Mucosa of descending colon (tissue), 3 donors: Measurements from ENCODE around the gene LRRC8B. TPM values are rescaled to one million over a fixed set of nuclear protein-coding genes. Genes with fewer than 3 reads are reported as not detected.

Experiments
- ATAC-seq: fragments of 200-7000 bp; cut with Tn5 transposase; one replicate; pipeline ENCODE4 v1.9.1; 2020; ENCODE audit warnings: mild to moderate bottlenecking, moderate library complexity
- DNase-seq, 3 donors: peaks; one replicate each; pipeline ENCODE4 v3.0.0-alpha.2; 2020
- H3K36me3 ChIP-seq: fragments of 200-600 bp; one replicate; pipeline ENCODE4 v1.8.0; 2021; ENCODE audit warnings: low read depth, mild to moderate bottlenecking
- H3K4me1 ChIP-seq: fragments of 200-600 bp; one replicate; pipeline ENCODE4 v1.8.0; 2021; ENCODE audit warnings: low read depth, mild to moderate bottlenecking
- H3K4me3 ChIP-seq: fragments of 200-600 bp; one replicate; pipeline ENCODE4 v1.8.0; 2021; ENCODE audit warnings: mild to moderate bottlenecking
- H3K9me3 ChIP-seq: fragments of 200-600 bp; one replicate; pipeline ENCODE4 v1.8.0; 2021; ENCODE audit warnings: mild to moderate bottlenecking
- intact Hi-C, 2 donors: fragments of 100-400 bp; cut with DNase I in 1 of 2; cut with micrococcal nuclease in 1 of 2; formaldehyde crosslinking; loops; one replicate each; pipeline versions ENCODE4 v1.11.0 to v1.11.1; 2022; cut with DNase I, micrococcal nuclease
- total RNA-seq, 3 donors: library from RNA; stranded (reverse); fragmentation: NEBNext Ultra II Directional in 2 of 3; extraction: Animal tissue kit (Norgen Biotek cat#: 25700) in 2 of 3; gene quantifications; one replicate each; pipeline versions ENCODE4 v1.2.1 to v1.2.4, GENCODE V29; 2021 to 2023
- TF ChIP-seq, protein P1 (sequence below): fragments of 200-600 bp; IDR thresholded peaks from one replicate; pipeline ENCODE4 v1.8.0; 2022; ENCODE audit warnings: antibody characterized with exemption, mild to moderate bottlenecking
- donor health status: DM: no; HTN: no; CAD: no; lungs with moderate emphysema.
- donor health status: DM: no; HTN: no; CAD: no.
- donor health status: DM: no; HTN: yes; CAD: no.

The LRRC8B gene
- total RNA-seq, 3 donors from 2014 or later, result 11.2 to 16.1 (median 11.6) TPM

DNA sequence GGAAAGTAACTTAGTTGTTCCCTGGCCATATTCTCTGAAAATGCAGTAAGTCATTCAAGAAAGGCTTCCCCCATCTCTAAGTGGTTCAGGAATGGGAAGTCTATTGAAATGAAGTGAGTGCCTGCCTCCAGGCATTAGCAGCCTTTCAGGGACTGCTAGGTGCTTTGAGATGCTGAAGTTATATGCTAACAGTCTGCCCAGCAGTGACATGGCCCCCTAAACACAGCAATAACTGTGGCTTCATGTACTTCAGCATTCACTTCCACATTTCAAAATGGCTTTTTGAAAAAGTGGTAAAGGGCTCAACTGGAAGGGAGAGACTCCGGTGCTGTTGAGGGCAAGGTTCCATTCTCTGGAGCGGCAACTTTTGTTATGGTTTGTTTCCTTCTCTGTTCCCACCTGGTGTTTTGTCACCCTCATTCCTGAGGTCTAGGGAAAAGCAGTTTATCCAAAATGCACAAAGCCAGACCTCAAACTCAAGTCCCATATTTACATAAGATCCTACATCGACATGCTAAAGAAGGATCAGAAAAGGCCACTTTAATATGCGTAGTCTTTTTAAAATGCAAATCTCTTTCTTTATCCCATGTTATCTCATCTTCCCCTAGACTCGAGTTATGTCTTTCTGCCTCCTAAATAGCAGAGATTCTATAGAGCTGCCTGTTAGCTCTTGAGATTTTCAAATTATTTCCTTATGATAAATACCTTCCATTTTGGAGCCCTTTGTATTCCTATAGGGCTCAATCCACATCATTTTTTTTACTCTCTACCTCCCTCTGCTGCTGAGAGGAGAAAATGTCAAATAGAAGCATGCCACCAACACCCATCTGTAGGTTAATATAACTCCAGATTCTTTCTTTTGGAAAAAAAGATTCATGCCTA is 74.1 kb downstream of the LRRC8B start:
- Histone ChIP-seq H3K4me3 (no peak overlapping the region), H3K9me3 (no peaks in the 10 kb centered on the region), H3K36me3 (no peaks in the 10 kb centered on the region), H3K4me1 (no peaks in the 10 kb centered on the region)
- TF ChIP-seq, protein P1, sequence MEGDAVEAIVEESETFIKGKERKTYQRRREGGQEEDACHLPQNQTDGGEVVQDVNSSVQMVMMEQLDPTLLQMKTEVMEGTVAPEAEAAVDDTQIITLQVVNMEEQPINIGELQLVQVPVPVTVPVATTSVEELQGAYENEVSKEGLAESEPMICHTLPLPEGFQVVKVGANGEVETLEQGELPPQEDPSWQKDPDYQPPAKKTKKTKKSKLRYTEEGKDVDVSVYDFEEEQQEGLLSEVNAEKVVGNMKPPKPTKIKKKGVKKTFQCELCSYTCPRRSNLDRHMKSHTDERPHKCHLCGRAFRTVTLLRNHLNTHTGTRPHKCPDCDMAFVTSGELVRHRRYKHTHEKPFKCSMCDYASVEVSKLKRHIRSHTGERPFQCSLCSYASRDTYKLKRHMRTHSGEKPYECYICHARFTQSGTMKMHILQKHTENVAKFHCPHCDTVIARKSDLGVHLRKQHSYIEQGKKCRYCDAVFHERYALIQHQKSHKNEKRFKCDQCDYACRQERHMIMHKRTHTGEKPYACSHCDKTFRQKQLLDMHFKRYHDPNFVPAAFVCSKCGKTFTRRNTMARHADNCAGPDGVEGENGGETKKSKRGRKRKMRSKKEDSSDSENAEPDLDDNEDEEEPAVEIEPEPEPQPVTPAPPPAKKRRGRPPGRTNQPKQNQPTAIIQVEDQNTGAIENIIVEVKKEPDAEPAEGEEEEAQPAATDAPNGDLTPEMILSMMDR, result peak; percentile 46
- peak in 1 of 3 donors; percentile 30 for DNase-seq
- peak; percentile 84 for ATAC-seq
- intact Hi-C loops, result no loop called here

DNA sequence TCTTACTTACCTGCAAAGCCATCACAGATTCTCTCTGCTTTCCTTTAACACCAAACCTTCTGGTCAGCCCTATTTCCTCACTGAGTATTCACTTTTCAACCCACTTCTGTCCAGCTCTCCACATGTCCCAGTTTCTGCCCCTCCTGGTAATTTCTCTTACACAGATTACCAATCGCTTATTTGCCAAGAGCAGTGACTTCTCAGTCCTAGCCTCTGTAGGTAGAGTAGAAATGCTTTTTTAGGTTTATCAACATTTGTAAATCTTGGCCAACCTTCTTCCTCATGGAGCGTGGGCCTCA is 74.7 kb downstream of the LRRC8B start:
- intact Hi-C loops, result no loop called here

DNA sequence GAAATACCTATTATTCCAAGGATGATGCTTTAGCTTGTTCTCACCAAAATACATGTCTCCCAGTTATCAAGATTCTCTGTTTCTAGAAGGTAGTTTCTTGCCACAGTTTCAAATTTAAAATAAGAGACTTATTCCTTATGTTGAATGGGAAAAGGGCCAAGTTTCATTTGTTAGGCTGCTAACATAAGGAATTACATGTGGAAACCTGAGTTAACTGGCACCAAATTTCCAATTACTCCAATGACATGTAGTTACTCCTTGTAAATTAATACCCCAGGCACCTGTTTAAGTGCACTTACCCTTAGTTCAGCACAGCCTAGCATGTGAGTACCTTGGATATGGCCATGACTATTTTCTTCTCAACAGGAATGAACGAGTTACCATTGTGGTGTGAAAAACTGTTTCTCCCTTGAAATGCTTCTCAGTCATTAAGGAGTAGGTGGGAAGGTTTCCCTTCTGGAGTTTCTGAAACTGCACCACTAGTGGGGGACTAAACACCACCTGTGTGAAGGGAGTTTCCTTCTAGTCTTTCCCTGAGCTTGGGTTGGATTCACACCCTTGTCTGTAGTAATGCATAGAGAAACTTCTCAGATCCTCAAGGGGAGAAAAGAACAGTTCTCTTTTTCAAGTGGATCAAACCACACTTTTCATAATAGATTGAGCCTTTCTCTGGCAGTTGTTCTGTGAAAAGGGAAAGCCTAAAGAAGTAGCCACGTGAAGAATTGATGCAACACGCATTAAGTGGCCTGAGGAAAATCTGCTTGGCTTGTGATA is 76.0 kb downstream of the LRRC8B start:
- ATAC-seq (no peak), DNase-seq (no peak)
- H3K4me3 ChIP-seq, result no peak overlapping the region
- no peaks in the 10 kb centered on the region for H3K36me3 ChIP-seq
- H3K4me1 ChIP-seq, result no peaks in the 10 kb centered on the region
- TF ChIP-seq, protein P1, result no peak
- no peaks in the 10 kb centered on the region for H3K9me3 ChIP-seq
- intact Hi-C loops, result loop anchor here in 1 of 2 donors (10.0 kb wide), 1 partner anchor 116 kb away; no protein-coding TSS in a partner anchor

More for the DNA sequence above, 74.7 kb downstream of the LRRC8B start:
- DNase-seq (no peak), ATAC-seq (no peak)
- TF ChIP-seq, protein P1, result no peak
- H3K9me3 ChIP-seq, result no peaks in the 10 kb centered on the region
- H3K4me3 ChIP-seq, result no peak overlapping the region
- H3K36me3 ChIP-seq, result no peaks in the 10 kb centered on the region
- H3K4me1 ChIP-seq, result no peaks in the 10 kb centered on the region

DNA sequence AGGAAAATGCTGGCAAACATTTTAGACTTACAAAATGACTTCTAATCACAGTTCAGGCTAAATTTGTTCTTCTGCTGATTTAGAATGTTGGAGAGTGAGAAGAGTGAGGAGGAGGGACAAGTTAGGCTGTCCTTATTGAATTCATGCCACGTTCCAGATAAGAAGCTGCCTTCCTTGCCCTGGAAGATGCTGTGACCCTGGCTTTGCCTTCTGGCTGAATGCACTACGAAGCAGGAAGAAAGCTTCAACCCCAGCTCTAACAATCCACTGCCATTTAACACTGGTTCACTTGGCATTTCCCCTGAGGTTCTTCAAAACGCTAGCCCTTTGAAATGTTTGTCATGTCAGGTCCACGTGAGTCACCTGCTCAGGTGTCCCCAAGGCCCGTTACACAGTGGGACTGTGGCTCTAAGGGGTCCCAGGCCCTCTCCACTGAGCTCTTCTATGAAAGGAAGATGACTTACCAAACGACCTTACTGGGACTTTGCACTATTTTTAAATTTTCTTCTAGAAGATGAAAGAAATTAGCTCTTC is 78.3 kb downstream of the LRRC8B start:
- intact Hi-C loops, result loop anchor here in 1 of 2 donors (10.0 kb wide), 1 partner anchor 118 kb away; no protein-coding TSS in a partner anchor
- TF ChIP-seq, protein P1, result no peak
- no peaks in the 10 kb centered on the region for H3K9me3 ChIP-seq
- H3K36me3 ChIP-seq, result no peaks in the 10 kb centered on the region
- no peak for ATAC-seq
- no peak overlapping the region for H3K4me3 ChIP-seq
- H3K4me1 ChIP-seq, result no peaks in the 10 kb centered on the region
- DNase-seq, result no peak

DNA sequence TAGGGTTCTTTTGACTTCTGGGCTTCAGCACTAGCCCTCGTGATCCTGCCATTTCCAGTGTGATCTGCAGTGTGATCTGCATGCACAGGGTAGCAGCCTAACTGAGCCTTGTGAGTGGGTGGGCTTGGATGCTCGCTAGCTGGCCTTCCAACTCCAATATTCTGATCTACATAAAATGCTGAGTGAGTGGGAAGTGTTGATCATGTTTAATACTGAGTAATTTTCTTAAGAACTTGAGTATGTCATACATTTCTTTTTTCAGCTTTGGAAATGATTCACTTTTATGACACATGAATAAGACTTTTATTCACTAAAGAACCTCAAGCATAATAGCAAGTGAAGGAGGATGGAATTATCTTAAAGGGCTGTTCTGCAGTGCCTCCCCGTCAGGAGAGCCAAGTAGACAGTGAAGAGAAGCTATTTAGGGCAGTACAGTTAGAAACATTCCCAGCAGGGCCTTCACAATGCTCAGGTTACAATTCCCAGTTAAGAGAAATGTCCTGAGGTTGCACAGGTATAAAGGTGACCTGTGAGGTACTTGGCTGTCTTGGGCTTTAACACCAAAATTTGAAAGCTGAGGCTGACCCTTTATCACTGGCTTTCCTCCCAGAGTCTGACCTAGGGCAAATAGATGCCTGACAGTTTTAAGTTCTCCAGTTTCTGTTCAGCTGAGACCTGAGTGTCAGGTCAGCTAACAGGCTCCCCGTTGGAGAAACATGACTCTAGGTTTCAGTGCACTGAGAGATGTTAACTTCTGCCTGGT is 79.2 kb downstream of the LRRC8B start:
- H3K9me3 ChIP-seq, result no peaks in the 10 kb centered on the region
- TF ChIP-seq, protein P1, result no peak
- H3K36me3 ChIP-seq, result no peaks in the 10 kb centered on the region
- intact Hi-C loops, result loop anchor here in 1 of 2 donors (10.0 kb wide), 1 partner anchor 119 kb away; no protein-coding TSS in a partner anchor
- DNase-seq (no peak), ATAC-seq (no peak)
- no peak overlapping the region for H3K4me3 ChIP-seq
- H3K4me1 ChIP-seq, result no peaks in the 10 kb centered on the region
